HG03342 (cell line): ENCODE measurements around the gene APBB3.

Experiments used
- ATAC-seq: cut with Tn5 transposase; IDR thresholded peaks from one replicate; pipeline ENCODE4 v1.9.1; 2021; ENCODE audit warnings: mild to moderate bottlenecking, moderate library complexity; ENCODE audit not compliant: unreplicated experiment

Gene APBB3

DNA sequence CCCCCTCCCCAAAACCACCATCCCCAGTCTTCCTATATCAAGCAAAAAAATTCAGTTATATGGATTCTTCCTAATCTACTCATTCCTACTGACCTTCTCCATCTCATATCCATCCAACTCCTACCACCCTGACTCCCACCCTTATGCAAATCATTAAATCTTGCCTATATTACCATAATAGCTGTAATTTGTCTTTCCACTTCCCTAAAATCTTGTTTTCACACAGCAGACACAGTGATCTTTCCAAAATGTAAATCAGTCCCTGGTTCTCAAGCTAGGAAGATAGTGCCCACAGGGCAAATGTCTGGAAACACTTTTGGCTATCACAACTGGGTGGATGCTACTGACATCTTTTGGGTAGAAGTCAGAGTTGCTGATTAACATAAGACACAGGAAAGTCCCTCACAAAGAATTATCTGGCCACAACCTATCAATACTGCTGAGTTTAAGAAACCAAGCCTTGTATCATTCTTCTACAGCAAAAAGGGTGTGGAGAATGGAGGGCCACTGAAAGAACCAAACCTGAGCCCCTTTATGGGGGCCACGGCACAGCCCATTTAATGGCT is 8.6 kb downstream of the APBB3 start:
- ATAC-seq: no peak

DNA sequence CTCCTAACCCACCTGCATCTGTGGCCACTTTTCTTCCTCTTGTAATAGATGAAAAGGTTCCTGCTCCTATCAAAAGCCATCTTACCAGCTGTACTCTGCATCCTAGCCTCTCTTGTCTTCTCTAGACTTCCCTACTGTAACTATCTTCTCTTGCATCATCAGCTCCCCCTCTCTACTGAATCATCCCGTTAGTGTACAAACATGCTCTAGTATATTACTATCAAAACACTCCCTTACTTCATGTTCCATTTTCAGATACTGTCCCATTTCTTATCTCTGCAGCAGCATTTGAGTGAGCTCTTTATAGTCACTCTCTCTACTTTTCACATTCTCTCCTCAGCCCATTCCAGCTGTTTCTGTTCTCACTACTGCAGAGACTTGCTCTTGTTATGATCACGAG is 9.9 kb downstream of the APBB3 start:
- no peak for ATAC-seq

DNA sequence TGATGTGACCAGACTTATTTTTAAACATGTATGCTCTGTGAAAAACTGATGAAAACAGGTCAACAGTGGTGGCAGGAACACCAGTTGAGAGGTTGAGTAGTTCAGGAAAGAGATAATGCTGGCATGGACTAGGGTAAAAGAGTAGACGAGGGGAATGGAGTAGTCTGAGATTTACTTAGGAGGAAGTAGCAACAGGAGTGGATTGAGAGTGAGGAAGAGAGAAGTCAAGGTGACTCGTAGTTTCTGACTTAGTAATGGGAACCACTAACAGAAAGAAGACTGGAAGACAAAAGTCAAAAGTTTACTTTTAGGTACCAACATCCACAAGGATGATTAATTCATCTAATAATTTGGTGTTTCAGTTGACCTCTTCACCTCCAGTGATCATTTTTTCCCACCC is 10.7 kb downstream of the APBB3 start:
- ATAC-seq: no peak

DNA sequence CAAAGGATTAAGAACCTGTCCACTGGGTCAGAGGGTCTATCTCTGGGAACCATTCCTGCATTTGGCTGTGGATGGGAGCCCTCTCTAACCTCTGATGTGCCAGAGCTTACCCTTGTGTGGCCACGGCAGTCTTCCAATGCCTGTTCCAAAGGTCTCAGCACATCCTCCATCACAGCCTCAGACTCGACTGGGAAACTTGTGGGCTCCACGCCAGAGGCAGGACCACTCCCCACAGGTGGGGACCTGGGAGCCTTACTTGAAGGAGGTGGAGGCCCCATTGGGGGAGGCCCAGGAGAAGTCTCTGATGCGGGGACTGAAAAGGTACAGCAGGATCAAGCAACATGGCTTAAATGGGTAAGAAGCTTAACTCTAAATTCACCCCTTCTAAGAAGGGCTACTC is 12.5 kb downstream of the APBB3 start:
- ATAC-seq: no peak

DNA sequence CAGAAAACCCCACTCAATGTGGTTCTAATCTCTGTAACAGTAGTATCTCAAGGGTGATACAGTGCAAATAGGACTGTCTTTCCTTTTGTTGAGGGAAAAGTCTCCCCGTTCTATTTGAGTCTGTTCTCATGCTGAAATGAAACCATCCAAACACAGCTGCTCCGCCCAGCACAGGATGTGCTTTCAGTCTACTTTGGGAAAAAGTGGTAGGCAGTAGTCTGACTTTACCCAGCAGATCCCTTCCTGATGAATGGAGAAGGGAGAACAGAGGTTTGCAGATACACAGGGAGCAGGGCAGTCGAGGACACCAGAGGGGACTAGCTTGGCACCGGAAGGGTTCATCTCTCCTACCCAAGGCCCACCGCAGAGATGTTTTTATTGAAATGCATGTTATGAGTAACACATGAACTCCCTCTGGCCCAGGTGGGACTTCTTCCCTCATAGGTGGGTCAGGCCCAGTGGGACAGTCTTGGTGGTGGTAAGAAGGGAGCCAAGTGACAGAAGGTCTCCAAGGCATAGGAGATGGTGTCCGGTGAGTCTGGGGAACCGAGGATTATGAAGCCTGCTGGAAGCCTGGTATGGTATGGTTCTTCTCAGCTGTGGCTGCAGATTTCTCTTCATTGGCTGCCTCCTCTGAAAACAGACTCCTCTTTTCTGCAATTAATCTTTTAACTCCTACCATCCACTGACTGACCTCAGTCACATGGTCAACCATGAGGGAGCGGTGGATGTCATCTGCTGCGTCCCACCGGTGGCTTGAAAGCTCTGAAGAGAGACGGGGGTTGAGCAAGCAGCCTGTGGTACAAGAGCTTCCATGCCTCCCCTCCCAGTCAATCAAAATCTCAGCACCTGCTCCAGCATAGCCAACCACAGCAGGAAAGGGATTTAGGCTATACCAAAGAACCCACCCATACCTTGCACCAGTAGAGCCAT is 14.0 kb downstream of the APBB3 start:
- ATAC-seq: no peak

DNA sequence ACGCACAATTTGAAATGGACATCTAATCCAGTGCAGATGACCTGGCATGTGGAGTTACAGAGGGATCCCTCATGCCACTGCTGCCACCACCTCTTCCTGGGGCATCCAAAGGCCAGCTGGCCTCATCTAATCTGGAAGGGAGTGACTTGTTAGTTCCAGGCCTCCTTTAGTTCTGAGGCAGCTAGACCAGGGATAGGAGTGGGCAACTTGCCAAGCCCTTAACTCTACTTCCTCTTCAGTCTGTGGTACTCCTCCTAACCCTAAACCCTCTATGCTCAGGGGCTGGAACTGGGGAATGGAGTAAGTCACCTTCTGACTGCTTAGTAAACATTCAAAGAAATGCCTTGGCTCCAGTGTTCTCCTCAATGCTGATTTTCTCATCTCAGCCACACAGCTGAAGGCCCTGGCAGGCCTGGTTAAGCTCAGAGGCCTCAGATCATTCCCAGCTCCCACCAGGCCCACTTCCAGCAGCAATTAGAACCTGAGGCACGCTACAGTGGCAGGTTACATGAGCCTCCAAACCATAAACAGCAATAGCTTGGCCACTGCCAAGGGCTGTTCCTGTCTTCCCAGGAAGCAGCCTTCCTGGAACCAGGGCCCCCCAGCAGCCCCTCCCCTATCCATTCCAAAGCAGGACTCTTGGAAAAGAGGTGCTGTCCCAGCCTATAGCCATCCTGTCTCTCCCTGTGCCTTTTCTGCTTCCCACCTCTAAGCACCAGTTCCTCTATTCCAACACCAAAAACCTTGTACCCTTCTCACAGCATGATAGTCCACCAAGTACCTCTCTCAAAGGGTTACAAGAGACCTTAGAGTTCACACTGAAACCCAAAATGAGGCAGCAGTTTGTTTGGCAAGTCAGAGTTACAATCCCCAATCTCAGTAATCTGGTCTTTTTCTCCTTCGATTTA is 14.9 kb downstream of the APBB3 start:
- no peak for ATAC-seq

DNA sequence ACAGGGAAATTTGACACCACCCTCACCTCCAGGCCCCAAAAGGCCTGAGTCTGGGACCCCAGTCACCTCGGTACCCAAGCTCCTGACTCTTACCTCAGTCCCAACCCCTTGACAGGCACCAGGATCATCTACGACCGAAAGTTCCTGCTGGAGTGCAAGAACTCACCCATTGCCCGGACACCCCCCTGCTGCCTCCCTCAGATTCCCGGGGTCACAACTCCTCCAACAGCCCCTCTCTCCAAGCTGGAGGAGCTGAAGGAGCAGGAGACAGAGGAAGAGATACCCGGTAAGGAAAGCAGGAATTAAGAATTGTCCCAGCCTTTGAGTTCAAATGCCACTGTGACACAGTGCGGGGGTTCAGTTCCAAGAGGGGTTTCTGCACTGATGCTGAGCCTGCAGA is 15.6 kb downstream of the APBB3 start:
- no peak for ATAC-seq

DNA sequence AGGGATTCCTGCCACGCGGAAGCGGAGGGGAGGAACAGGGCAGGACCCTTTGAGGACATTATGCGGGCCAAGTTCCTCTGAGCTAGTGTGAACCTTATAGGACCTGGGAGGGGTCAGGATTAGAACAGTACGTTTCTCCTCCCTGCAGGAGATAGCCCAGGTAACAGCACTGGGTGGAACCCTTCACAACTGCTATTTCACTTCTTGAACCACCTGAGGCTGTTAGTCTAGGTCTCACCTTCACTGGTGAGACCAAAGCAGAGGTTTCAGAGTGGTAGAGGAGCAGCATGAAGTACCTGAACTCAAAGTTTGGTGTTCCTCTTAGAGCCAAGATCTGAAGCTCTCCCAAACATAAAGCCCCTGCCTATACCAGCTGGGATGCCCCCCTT is 16.1 kb downstream of the APBB3 start:
- ATAC-seq: no peak

DNA sequence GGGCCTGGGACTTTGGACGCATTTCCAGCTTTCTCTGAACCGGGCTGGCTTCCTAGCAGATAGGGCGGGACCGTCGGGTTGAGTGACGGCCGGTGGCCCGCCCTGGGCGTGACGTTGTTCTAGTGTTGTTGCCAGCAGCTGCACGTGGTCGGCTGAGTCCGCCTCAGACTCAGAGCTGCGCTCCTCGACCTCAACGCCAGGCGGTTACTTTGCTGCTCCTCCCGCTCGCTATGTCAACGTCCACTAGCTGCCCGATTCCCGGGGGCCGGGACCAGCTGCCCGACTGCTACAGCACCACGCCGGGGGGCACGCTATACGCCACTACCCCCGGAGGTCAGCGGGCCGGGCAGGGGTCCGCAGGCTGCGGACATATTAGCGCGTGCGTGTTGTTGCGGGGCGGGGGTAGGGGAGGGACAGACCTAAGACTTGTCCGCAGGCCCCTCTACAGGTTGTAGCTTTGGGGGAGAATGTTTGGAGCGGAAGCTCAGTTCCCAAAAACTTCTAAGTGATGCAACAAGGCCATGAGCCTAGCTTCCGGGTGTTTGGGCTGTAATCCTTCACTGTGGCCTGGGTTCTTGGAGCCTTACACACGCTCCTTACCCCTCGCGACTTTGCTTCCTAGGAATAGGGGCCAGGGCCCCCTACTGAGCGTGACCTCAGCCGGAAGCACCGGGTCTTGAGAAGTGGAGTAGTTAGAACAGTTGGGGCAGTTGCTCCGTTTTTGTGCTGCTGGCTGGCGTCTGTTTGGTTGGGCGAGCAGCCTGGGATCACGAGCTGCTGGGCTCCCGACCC is 16.7 kb downstream of the APBB3 start, which contains the start of gene EIF4EBP3:
Gene EIF4EBP3, plus strand, starts transcription at position 155 of the 792 bp plus-strand sequence. Its CDS starts 76 bp downstream, at position 231.
- ATAC-seq: peak; percentile 99

DNA sequence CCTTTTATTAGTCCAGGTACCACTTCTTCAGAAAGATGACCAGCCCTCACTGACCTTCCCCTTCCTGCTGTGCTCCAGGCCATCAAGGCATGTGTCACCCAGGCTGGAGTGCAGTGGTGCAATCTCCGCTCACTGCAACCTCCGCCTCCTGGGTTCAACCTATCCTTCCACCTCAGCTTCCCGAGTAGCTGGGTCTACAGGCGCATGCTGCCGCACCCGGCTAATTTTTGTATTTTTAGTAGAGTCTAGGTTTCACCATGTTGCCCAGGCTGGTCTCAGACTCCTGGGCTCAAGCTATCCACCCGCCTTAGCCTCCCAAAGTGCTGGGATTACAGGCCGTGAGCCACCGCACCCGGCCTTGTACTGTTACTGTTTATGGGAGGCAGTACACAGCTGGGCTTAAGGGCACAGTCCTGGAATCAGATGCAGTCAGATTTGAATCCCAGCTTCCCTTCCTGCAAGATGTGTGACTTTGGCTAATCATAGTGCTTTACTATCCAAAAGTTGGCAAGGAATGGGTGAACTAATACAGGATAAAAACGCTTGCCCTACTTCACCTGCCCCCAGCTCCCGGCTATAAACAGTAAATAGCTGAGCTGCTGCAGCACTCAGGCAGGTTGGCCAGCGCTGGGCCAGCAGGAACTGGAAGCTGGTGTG is 17.4 kb downstream of the APBB3 start:
- no peak for ATAC-seq

DNA sequence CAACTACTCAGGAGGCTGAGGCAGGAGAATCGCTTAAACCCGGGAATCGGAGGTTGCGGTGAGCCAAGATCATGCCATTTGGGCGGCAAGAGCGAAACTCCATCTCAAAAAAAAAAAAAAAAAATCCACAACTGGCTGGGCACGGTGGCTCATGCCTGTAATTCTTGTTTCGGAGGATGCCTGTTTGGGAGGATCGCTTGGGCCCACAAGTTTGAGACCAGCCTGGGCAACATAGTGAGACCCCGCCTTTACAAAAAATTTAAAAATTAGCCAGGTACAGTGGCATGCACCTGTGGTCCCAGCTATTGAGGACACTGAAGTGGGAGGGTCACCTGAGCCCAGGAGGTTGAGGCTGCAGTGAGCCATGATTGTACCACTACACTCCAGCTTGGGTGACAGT is 18.8 kb downstream of the APBB3 start:
- no peak for ATAC-seq

DNA sequence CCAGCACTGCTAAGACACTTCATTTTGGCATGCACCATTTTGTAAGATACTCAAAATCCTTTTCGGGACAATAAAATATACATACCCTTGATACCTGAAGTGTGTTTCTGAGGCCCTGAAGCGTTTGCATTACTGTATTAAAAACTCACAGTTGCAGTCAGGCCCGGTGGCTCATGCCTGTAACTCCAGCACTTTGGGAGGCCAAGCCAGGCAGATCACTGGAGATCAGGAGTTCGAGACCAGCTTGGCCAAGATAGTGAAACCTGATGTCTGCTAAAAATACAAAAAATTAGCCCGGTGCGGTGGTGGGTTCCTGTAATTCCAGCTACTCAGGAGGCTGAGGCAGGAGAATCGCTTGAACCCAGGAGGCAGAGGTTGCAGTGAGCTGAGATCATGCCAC is 19.4 kb downstream of the APBB3 start:
- ATAC-seq: no peak

DNA sequence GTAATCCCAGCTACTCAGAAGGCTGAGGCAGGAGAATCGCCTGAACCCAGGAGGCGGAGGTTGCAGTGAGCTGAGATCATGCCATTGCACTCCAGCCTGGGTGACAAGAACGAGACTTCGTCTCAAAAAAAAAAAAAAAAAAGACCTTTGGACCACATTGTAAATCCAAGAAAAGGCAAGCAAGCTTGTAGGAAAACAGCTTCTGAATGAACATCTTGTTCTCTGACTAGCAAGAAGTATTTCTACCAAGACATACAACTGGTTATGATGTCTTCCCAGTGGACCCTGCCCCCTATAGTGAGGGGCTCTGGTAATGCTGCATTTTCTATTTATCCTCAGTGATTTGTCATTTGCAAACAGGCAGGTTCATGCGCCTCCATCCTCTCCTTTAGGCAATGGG is 21.4 kb downstream of the APBB3 start:
- no peak for ATAC-seq

DNA sequence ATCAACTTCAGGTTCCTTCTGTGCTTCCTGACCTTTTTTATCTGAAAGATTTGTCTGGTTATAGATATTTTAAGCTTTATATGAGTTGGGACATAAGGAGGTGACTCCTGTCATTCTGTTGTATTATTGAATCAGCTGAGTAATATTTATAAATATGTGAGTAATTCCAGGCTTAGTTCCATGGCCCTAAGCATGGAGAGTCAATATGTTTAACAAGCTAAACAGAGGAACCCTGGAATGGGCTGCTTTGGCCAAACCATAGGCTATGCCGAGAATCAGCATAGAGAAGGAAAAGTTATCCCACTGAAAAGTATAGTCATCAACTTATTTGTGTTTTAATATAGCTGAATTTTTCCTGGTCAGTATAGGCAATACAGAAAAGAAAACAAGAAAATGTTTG is 24.2 kb downstream of the APBB3 start:
- no peak for ATAC-seq

DNA sequence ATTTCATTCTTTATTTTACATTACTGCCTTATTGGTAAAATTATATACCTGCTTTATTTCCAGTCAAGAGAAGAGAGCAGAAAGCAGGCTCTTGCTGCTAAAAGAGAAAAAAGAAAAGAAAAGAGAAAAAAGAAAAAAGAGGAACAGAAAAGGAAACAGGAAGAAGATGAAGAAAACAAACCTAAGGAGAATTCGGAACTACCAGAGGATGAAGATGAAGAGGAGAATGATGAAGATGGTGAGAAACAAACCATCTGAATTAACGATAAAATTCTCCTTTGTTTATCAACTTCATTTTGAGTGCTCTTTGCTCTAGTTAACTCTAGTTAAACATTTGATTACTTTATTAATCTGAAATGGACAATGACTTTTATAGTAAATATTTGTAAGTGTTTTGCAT is 40.4 kb downstream of the APBB3 start:
- ATAC-seq: no peak

DNA sequence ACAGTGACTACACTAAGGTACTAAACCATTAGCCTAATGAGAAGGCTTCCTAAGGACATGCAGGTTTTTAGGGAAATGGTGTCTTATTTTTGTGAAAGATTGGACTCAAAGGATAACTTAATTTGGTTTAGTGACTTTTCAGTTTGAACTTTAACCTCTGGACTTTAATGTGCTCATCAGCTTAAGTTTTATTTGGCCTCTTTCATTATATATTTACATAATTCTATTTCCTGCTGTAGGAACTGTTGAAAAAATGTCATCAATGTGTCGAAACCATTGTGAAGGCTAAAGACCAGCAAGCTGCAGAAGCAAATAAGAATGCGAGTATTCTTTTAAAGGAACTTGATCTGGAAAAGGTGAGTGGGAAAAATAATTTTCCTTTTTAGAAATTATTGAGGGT is 51.3 kb downstream of the APBB3 start:
- ATAC-seq: no peak

DNA sequence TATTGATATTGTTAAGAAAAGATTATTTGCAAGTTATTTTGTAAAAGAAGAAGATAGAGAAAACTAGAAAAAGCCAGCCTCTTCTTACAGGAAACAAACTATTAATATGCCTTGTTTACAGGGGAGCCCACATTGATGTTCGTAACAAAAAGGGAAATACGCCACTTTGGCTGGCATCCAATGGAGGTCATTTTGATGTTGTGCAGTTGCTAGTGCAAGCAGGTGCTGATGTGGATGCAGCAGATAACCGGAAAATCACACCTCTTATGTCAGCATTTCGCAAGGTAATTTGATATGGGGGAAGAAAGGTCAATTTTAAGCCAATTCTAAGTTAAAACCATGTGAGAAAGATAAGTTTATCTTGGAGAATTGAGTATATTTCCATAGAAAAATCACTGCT is 54.5 kb downstream of the APBB3 start:
- ATAC-seq: no peak
